Loucy (cell line): ENCODE data around the gene EMC10.

Experiments used
- H2AFZ ChIP-seq: fragments of 200-600 bp; sonication (generic); 2 replicates; pipeline ENCODE4 v1.6.0; 2016; ENCODE audit warnings: antibody characterized with exemption, mild to moderate bottlenecking, low read length, moderate library complexity
- H3F3A ChIP-seq: fragments of 200-600 bp; 2 replicates; pipeline ENCODE4 v1.6.0; 2016; ENCODE audit warnings: antibody characterized with exemption, low read depth, mild to moderate bottlenecking
- H3K27me3 ChIP-seq: fragments of 200-600 bp; sonication (generic); 2 replicates; pipeline ENCODE4 v1.6.1; 2014; ENCODE audit warnings: low read length, mild to moderate bottlenecking; ENCODE audit not compliant: insufficient read depth, poor library complexity, severe bottlenecking
- H3K36me3 ChIP-seq: fragments of 200-600 bp; sonication (generic); 2 replicates; pipeline ENCODE4 v1.6.1; 2016; ENCODE audit warnings: low read length; ENCODE audit not compliant: insufficient read depth
- H3K4me1 ChIP-seq: fragments of 200-600 bp; sonication (generic); 2 replicates; pipeline ENCODE4 v1.5.1; 2014; ENCODE audit warnings: low read length, mild to moderate bottlenecking; ENCODE audit not compliant: insufficient read depth, poor library complexity, severe bottlenecking
- H3K4me2 ChIP-seq: fragments of 200-600 bp; sonication (generic); 2 replicates; pipeline ENCODE4 v1.6.0; 2014; ENCODE audit warnings: antibody characterized with exemption, low read length, low read depth, mild to moderate bottlenecking; ENCODE audit not compliant: poor library complexity, severe bottlenecking
- H3K4me3 ChIP-seq: fragments of 200-600 bp; sonication (generic); 2 replicates; pipeline ENCODE4 v1.5.1; 2014; ENCODE audit warnings: low read length, mild to moderate bottlenecking, mixed read lengths; ENCODE audit not compliant: poor library complexity, severe bottlenecking
- H3K79me2 ChIP-seq: fragments of 200-600 bp; sonication (generic); 2 replicates; pipeline ENCODE4 v1.6.1; 2014; ENCODE audit warnings: low read length; ENCODE audit not compliant: insufficient read depth
- H3K9ac ChIP-seq: fragments of 200-600 bp; sonication (generic); 2 replicates; pipeline ENCODE4 v1.6.0; 2014; ENCODE audit warnings: mild to moderate bottlenecking, low read depth, low read length, moderate library complexity; ENCODE audit not compliant: poor library complexity, severe bottlenecking
- H3K9me2 ChIP-seq: fragments of 200-600 bp; sonication (generic); replicated peaks from 2 replicates; pipeline ENCODE4 v1.6.1; 2016; ENCODE audit warnings: low read depth, low read length, mixed read lengths
- H3K9me3 ChIP-seq: fragments of 200-600 bp; sonication (generic); 2 replicates; pipeline ENCODE4 v1.6.1; 2014; ENCODE audit warnings: mild to moderate bottlenecking, antibody characterized with exemption, low read length, low read depth; ENCODE audit not compliant: insufficient read depth
- H4K20me1 ChIP-seq: fragments of 200-600 bp; sonication (generic); 2 replicates; pipeline ENCODE4 v1.6.0; 2014; ENCODE audit warnings: antibody characterized with exemption, low read length, mild to moderate bottlenecking; ENCODE audit not compliant: insufficient read depth, poor library complexity, severe bottlenecking
- EZH2phosphoT487 ChIP-seq: fragments of 200-600 bp; IDR thresholded peaks from 2 replicates; pipeline ENCODE4 v1.6.1; 2018; ENCODE audit warnings: antibody characterized with exemption, mild to moderate bottlenecking, moderate library complexity, borderline replicate concordance
- TF ChIP-seq, protein P1 (sequence below): fragments of 200-600 bp; sonication (generic); conservative IDR thresholded peaks from 2 replicates; pipeline ENCODE4 v1.5.1; 2014; ENCODE audit warnings: mild to moderate bottlenecking, antibody characterized with exemption, low read length

Gene EMC10

DNA sequence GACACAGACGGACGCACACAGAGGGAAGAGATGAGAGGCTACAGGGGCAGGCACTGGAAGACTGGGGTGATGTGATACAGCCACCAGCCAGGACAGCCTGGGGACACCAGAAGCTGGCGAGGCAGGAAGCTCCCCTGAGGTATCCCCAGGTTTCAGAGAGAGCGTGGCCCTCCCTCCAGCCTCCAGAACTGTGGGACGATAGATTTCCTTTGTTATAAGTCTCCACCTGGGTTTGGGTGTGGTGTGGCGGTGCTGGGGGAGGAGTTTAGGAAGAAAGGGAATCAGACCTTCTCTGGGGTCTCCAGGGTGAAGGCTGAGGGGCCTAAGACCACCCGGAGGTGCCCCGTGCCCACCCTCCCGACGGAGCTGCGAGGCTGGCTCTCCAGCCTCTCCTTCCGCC, 40.1 kb downstream of the EMC10 start:
- no peak overlapping the region for H2AFZ ChIP-seq
- no peak overlapping the region for H3K4me3 ChIP-seq
- TF ChIP-seq, protein P1, sequence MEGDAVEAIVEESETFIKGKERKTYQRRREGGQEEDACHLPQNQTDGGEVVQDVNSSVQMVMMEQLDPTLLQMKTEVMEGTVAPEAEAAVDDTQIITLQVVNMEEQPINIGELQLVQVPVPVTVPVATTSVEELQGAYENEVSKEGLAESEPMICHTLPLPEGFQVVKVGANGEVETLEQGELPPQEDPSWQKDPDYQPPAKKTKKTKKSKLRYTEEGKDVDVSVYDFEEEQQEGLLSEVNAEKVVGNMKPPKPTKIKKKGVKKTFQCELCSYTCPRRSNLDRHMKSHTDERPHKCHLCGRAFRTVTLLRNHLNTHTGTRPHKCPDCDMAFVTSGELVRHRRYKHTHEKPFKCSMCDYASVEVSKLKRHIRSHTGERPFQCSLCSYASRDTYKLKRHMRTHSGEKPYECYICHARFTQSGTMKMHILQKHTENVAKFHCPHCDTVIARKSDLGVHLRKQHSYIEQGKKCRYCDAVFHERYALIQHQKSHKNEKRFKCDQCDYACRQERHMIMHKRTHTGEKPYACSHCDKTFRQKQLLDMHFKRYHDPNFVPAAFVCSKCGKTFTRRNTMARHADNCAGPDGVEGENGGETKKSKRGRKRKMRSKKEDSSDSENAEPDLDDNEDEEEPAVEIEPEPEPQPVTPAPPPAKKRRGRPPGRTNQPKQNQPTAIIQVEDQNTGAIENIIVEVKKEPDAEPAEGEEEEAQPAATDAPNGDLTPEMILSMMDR = no peak
- no peak for TF ChIP-seq EZH2phosphoT487

DNA sequence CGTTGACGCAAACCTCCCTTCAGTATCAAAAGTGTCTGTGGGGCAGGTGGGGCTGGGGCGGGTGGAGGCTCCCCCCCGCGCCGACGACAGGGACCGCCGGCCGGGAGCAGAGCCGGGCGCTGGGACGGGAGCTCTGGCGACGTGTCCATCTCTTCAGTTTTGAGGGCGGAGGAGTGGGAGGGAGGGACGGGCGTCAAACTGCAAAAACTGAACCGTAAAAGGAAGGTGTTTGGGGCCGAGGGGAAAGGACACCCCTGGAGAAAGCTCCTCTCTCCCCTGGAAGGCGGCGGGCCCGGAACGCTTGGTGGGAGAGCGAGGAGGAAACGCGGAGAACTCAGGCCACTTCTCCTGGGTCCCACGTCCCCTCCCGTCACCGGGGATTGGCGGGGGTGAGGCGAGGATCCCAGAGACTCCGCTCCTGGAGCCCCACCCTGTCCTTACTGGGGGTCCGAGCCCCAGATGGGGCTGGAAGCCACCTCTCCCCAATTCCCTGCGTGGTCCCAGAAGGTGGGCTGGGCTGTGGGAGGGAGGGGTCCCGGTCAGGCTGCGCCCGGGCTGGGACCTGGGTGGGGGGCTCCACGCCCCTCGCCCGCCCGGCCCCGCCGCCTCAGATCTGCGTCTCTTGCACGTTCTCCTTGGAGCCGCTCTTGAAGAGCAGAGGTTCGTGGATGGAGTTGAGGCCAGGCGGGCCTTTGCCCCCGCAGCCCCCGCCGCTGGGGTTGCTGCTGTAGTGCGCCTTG, 40.8 kb downstream of the EMC10 start:
- TF ChIP-seq EZH2phosphoT487 = no peak
- TF ChIP-seq, protein P1 = no peak
- no peaks in the 10 kb centered on the region for H3K9me3 ChIP-seq
- H3K9ac ChIP-seq = no peak overlapping the region
- H3K4me2 ChIP-seq = no peak overlapping the region
- H3K36me3 ChIP-seq = no peaks in the 10 kb centered on the region
- no peak overlapping the region for H3K4me3 ChIP-seq
- no peak overlapping the region for H2AFZ ChIP-seq
- H3K79me2 ChIP-seq = no peaks in the 10 kb centered on the region
- no peaks in the 10 kb centered on the region for H3K27me3 ChIP-seq
- no peaks in the 10 kb centered on the region for H3K4me1 ChIP-seq
- H3F3A ChIP-seq = no peaks in the 10 kb centered on the region
- H3K9me2 ChIP-seq = no peaks in the 10 kb centered on the region
- no peaks in the 10 kb centered on the region for H4K20me1 ChIP-seq

More for the DNA sequence above, 40.1 kb downstream of the EMC10 start:
- no peaks in the 10 kb centered on the region for H3K36me3 ChIP-seq
- H3K9me3 ChIP-seq = no peaks in the 10 kb centered on the region
- no peak overlapping the region for H3K4me2 ChIP-seq
- no peaks in the 10 kb centered on the region for H3K4me1 ChIP-seq
- no peaks in the 10 kb centered on the region for H3K79me2 ChIP-seq
- no peaks in the 10 kb centered on the region for H3K27me3 ChIP-seq
- no peaks in the 10 kb centered on the region for H3K9me2 ChIP-seq
- no peaks in the 10 kb centered on the region for H4K20me1 ChIP-seq
- H3F3A ChIP-seq = no peaks in the 10 kb centered on the region
- no peak overlapping the region for H3K9ac ChIP-seq

DNA sequence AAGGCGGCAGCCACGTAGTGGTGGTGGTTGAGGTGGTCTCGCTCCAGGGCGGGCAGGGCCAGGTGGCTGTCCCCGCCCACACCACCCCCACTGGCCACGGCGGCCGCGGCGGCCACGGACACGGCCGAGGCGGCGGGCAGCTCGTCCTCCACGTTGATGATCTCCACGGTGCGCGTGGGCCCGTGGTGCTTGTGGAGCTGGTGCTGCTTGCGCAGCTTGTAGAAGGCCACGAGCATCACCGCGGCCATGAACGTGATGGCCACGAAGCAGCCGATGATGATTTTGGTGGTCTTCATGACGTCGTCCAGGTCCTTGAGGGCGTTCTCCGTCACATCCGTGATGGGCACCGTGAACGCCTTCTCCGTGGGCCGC, 41.4 kb downstream of the EMC10 start:
- Histone ChIP-seq H3K36me3 (no peaks in the 10 kb centered on the region), H3K9me3 (no peaks in the 10 kb centered on the region), H3K27me3 (no peaks in the 10 kb centered on the region), H2AFZ (no peak overlapping the region), H3F3A (no peaks in the 10 kb centered on the region), H4K20me1 (no peaks in the 10 kb centered on the region), H3K4me2 (no peak overlapping the region), H3K4me1 (no peaks in the 10 kb centered on the region), H3K79me2 (no peaks in the 10 kb centered on the region), H3K9ac (no peak overlapping the region), H3K9me2 (no peaks in the 10 kb centered on the region), H3K4me3 (no peak overlapping the region)
- no peak for TF ChIP-seq EZH2phosphoT487
- TF ChIP-seq, protein P1 = no peak
